GM21515 (cell line): Measurements from ENCODE around the gene NCOA7.
"Not testable (repeated sequence)": the region's sequence is repeated elsewhere in the genome, so short reads cannot be mapped to it uniquely, and the experiment has no call there.

Experiments used
- ATAC-seq: cut with Tn5 transposase; IDR thresholded peaks from one replicate; pipeline ENCODE4 v1.9.1; 2021; ENCODE audit not compliant: unreplicated experiment

Gene NCOA7

DNA sequence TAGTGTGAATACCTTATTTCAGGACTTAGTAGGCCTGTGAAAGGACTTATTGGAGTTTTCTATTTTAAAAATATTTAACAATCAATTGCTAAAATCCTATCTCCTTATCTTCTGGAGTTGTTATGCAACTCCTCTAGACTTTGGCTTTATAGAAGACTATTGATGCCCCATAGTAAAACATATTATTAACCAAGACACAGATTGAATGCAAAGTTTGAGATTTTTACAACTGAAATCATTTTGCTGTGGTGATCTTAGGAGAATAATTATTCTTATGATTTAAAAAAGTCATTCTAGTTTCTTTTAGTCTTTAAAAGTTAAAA, 36.9 kb upstream of the NCOA7 start:
- no peak for ATAC-seq

DNA sequence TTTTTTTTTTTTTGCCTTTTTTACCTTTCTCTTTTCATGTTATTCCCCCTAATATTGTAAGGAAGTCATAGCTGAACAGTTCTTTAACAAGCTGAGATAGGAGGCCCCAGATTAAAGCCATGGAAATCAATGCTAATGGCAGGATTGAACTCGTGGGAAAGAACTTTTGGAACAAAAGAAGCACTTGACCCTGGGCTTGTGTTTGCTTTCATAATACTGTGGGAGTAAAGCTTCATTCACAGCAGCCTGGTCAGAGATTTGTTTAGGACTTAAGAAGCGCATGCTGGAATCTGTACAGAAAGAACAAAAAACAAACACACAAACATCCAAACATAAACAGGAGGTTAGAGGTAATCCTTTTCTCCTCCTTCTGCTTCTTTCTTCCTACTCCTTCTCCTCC, 36.2 kb upstream of the NCOA7 start:
- ATAC-seq, result no peak

- ATAC-seq, result no peak
These were observed 31.4 kb upstream of the NCOA7 start for GRCh38 chr6:125759184-125759902.

DNA sequence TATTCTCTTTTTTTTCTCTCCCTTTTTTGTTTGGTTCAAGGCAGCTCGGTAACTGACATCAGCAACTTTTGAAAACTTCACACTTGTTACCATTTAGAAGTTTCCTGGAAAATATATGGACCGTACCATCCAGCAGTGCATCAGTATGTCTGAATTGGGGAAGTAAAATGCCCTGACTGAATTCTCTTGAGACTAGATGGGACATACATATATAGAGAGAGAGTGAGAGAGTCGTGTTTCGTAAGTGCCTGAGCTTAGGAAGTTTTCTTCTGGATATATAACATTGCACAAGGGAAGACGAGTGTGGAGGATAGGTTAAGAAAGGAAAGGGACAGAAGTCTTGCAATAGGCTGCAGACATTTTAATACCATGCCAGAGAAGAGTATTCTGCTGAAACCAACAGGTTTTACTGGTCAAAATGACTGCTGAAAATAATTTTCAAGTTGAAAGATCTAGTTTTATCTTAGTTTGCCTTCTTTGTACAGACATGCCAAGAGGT, 30.8 kb upstream of the NCOA7 start:
- ATAC-seq, result no peak

DNA sequence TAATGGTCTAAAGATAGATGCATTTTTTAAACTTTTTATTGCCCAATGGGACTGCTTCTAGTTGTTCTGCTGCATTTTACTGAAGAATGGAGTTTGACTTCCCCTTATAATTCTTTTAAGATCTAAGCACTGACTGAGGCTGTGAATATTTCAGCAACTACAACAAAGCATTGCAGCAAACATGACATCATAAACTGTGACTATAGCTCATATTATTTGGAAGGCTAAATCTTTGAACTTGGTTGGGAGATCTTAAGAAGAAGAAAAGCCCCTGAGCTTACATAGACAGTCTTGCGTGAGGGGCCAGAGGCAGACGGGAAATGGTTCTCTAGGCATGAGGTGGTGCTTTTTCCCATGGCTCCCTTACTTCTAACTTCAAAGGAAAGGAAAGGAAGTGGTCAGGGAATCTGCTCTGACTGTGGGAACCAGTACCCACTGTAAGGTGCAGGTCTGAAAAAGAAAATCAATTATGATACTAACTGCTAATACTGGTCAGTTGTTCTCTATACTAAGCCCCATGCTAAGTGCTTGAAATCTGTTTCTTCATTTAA, 26.6 kb upstream of the NCOA7 start:
- no peak for ATAC-seq

- no peak for ATAC-seq
These were observed 24.8 kb upstream of the NCOA7 start for GRCh38 chr6:125765944-125766343.

- no peak for ATAC-seq
These were observed 24.1 kb upstream of the NCOA7 start for GRCh38 chr6:125766641-125767040.

GRCh38 chr6:125769147-125769783, 21.5 kb upstream of the NCOA7 start:
- no peak for ATAC-seq

- ATAC-seq, result no peak
These were observed 17.1 kb upstream of the NCOA7 start for GRCh38 chr6:125773387-125774341.

DNA sequence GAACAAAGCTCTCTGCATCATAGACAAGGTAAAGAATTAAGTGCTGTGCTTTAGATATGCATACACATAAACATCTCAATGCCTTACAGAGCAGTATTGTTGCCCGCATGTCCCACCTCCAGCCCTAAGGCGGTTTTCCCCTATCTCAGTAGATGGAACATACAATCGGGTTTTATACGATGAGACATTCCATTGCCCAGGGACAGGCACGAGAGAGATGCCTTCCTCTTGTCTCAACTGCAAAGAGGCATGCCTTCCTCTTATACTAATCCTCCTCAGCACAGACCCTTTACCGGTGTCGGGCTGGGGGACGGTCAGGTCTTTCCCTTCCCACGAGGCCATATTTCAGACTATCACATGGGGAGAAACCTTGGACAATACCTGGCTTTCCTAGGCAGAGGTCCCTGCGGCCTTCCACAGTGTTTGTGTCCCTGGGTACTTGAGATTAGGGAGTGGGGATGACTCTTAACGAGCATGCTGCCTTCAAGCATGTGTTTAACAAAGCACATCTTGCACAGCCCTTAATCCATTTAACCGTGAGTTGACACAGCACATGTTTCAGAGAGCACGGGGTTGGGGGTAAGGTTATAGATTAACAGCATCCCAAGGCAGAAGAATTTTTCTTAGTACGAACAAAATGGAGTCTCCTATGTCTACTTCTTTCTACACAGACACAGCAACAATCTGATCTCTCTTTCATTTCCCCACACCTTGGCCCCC, 14.5 kb upstream of the NCOA7 start:
- not testable (repeated sequence) for ATAC-seq

GRCh38 chr6:125779924-125780539, 10.7 kb upstream of the NCOA7 start:
- ATAC-seq, result peak; percentile 79

GRCh38 chr6:125780540-125781313, 10.0 kb upstream of the NCOA7 start:
- ATAC-seq, result peak; percentile 74

- ATAC-seq, result peak; percentile 42
These were observed 9.4 kb upstream of the NCOA7 start for GRCh38 chr6:125781314-125781868.

- no peak for ATAC-seq
These were observed 6.4 kb upstream of the NCOA7 start for GRCh38 chr6:125784365-125784764.

DNA sequence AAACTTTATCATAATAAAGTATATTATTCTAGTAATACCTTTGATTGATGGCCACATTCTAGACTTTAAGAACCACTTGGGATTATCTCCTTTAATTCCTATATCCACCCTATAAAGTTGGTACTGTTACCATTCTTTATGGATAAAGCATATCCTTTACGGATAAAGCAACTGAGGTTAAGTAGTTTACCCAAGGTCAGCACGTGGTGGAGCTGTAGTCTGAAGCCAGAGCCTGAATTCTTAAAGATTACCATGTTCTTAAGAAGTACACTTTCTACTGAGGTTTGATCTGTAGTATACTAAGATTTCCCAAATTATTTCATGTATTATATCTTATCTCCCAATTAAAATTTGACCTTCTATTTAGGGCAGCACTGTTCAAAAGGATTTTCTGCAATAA, 3.0 kb upstream of the NCOA7 start:
- ATAC-seq, result no peak

DNA sequence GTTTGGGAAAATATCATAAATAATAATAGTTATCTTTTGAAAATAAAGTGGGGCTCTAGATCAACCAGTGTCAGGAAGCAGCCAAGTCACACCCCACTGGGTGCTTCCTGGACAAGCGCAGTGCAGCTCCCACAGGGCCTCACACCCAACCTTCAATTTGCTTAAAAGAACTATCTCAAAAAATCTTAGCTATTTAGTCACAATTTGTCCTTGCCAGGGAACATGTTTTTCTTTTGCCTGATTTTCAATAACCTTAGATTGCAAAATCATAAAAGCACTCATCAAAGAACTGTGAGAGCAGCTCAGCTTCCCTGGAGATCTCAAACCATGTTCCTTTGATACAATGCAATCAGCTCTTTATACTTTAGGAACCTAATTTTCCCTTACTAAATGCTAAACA, 1.6 kb upstream of the NCOA7 start:
- no peak for ATAC-seq

GRCh38 chr6:125789576-125790357, 993 bp upstream of the NCOA7 start:
- peak; percentile 20 for ATAC-seq

- ATAC-seq, result peak; percentile 38
These were observed 525 bp downstream of the NCOA7 start for GRCh38 chr6:125791151-125791819.
